NCI-H1105 treated with DMSO at 0.1 percent for 48 hours (cell line): ENCODE results near the gene ABL1.

Experiments used
- DNase-seq: peaks from one replicate; lab custom pipeline; 2025; lab: John Stamatoyannopoulos, UW

The ABL1 gene

GRCh38 chr9:130890870-130891687 lies 56.0 kb downstream of the ABL1 start:
- DNase-seq = no peak

- no peak for DNase-seq
Measured at GRCh38 chr9:130891688-130892476, 56.8 kb downstream of the ABL1 start.

DNA sequence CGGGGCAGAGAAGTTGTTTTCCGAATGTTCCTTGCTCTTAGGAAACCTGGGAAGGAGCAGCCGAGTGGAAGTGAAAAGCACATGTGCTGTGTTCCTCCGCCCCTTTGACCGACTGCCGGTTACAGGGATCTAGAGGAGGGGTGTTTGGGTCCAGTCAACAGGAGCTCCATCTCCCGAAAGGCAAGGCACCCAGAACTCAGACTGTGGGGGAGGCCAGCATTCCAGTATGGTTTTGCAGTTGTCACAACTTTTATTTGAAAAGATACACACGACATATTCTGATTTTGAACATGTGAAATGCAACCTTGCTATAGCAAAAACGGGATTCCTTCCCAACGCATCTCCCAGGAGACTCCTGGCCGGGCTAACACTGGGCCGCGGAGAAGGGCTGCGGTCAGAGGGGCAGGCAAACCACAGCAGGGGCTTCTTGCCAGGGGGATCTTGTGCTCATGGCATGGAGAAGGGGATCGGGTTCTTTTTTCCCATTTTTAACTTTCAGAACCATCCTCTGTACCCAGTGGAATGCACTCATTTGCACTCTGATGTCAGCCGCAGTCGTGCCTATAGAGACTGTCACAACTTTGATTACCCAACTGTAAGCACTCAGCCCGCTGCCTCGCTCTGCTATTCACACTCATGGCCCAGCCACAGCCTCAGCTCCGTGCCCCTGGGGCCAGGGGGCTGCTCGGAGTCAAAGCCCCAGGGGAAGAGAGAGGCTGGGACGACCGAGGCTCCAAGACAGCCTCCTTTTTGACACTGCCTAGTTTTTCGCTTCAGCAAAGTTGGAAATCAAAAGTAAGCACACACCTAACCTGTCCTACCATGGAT lies 57.6 kb downstream of the ABL1 start:
- no peak for DNase-seq

DNA sequence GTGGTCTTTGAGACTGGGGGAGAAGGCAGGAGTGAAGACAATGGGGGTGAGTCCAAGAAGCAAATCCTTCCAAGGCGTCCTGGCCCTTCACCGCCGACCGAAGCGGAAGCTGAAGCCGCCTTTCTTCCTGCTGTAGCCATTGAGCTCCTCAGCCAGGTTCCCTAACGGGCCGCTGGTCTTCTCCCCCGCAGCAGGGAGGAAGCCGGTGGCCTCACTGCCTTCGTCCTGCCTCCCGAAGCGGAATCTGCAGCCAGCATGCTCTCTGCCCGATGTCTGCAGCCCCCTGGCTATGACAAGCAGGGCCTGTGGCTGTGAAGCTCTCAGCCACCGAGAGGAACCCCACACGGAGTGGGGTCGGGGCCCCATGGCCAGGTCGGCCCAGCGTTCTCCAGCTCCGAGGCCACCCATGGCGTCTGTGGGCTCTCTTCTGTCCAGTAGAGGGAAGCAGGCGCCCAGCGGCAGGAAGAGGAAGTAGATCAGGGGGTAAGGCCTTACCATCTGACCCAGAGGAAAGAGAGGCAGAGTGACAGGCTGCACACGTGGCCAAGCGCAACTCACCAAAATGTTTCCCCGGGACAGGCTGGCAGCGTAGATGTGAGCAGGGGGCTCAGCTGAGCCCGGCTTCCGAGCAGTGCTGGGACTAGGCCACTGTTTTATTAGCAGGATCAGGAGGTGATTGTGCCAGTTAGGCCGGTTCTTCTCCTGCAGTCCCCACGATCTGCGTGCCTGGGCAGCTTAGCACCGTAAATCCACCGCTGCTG lies 58.5 kb downstream of the ABL1 start:
- no peak for DNase-seq

- no peak for DNase-seq
Measured at GRCh38 chr9:130894546-130894945, 59.5 kb downstream of the ABL1 start.

DNA sequence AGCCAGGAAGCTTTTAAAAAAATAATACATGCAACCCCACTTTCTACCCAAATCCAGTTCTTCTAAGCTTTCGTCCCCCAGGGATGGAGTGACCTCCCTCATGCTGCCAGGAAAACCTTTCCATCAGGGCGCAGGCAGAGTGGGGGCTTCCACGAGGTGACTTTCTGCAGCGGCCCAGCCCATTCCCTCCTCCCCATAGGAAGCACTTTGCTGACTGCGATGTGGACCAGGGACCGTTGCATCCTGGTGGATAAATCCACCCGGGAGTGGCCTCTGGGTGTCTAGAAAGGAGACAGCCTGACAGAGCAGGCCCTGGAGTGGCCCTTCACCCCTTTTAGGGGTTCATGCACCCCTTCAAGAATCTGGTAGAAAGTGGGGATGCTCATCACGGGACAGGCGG lies 60.0 kb downstream of the ABL1 start:
- DNase-seq = no peak

GRCh38 chr9:130895481-130896232 lies 60.6 kb downstream of the ABL1 start:
- no peak for DNase-seq

DNA sequence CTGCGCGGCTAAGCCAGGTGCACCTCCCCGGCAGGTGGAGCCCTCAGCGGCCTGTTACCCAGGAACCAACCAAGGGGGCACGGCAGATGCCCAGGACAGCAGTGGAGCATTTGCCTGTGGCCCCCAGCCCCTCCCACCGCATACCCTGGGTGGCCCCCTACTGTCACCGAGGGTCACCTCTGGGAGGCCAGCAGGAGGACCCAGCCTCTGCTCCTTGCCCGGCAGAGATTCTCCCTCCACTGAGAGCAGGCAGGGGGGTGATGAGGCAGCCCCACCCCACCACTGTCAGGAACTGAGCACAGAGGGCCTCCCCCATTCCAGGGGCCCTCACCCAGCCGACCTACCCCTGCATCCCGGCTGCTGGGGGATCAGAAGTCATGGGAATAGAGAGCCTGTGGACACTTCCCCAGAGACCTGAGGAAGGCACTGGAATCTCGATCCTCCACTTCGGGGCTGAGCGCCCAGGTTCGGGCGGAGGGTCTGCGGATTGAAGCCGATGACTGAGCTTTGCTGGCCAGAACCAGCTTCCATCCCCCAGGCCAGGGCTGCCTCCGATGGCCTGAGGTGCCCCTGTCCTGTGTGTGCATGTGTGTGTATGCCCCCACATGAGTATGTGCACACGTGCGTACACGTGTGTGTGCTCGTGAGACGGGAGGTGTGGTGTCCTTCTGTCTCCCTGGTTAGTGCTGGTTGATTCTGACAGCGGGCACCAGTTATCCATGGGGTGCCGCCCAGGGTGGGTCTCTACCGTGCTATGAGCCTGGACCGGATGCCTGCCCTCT lies 61.4 kb downstream of the ABL1 start, which contains the start of gene QRFP:
QRFP (minus strand) TSS at position 580 of the 782 bp plus-strand sequence. CDS start 2,974 bp downstream, outside the sequence.
- DNase-seq = no peak

DNA sequence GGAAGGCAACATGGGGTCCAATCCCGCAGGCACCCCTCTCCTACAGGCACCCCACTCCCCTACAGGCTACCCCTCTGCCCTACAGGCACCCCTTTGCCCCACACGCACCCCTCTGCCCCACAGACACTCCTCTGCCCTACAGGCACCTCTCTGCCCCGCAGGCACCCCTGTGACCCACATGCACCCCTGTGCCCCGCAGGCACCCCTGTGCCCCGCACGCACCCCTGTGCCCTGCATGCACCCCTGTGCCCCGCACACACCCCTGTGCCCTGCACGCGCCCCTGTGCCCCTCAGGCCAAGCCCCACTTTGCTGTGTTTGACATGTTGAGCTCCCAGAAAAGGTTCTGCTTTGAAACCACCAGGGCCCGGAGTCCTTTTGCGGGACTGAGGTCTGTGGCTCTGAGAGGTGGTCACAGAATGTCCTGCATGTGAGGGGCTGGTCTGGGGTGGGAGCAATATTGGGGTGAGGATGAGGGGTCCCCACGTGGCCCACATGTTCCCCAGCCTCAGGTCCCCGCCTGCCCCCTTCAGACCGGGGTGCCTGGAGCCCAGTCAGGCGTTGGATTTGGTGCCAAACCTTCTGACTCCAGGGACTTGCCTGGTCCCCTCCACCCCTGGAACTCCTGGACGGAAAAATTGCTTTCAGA lies 62.2 kb downstream of the ABL1 start:
- DNase-seq = no peak

GRCh38 chr9:130897848-130898551 lies 62.9 kb downstream of the ABL1 start:
- DNase-seq = no peak

DNA sequence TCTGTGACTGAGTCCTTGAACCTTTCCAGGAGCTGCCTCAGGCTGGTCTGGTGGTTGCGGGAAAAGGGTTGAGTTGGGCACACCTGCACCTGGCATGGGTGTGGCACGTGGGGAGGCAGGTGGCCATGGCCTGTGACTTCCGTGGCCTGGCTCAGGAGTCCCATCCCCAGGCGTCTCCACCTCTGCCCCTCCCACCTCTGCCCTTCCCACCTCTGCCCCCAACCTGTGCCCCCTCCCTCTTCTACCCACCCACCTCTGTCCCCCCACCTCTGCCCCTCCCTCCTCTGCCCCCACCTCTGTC lies 63.4 kb downstream of the ABL1 start:
- no peak for DNase-seq

DNA sequence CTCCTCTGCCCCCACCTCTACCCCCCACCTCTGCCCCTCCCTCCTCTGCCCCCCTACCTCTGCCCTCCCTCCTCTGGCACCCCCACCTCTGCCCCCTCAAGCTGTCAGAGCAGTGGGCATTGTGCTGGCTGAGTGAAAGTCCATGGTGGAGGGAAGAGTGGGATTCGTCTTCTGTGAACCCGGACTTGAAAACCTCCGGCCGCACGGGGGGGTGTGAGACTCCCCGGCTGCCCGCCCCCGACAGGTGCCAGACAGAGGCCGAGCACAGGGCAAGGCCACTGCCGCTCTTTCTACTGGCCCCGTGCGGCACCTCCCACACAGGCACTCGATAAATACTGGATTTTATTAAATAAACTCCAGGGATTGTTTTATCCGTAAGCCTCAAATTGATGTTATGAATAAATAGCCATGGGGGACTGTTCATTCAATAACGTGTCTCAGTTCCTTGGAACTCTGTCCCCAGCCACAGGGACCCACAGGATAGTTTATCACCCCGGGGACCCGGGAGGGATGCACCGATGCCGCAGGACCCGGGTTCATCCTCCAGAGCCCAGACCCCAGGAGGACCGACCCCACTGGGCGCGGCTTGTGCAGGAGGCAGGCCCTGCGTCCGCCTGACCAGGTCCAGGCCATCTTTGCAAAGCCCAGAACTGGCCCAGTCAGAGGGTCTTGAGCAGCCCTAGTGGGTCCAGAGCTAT lies 64.1 kb downstream of the ABL1 start:
- no peak for DNase-seq

- no peak for DNase-seq
Measured at GRCh38 chr9:130900701-130901497, 65.8 kb downstream of the ABL1 start.

GRCh38 chr9:130901498-130902203 lies 66.6 kb downstream of the ABL1 start:
- no peak for DNase-seq

DNA sequence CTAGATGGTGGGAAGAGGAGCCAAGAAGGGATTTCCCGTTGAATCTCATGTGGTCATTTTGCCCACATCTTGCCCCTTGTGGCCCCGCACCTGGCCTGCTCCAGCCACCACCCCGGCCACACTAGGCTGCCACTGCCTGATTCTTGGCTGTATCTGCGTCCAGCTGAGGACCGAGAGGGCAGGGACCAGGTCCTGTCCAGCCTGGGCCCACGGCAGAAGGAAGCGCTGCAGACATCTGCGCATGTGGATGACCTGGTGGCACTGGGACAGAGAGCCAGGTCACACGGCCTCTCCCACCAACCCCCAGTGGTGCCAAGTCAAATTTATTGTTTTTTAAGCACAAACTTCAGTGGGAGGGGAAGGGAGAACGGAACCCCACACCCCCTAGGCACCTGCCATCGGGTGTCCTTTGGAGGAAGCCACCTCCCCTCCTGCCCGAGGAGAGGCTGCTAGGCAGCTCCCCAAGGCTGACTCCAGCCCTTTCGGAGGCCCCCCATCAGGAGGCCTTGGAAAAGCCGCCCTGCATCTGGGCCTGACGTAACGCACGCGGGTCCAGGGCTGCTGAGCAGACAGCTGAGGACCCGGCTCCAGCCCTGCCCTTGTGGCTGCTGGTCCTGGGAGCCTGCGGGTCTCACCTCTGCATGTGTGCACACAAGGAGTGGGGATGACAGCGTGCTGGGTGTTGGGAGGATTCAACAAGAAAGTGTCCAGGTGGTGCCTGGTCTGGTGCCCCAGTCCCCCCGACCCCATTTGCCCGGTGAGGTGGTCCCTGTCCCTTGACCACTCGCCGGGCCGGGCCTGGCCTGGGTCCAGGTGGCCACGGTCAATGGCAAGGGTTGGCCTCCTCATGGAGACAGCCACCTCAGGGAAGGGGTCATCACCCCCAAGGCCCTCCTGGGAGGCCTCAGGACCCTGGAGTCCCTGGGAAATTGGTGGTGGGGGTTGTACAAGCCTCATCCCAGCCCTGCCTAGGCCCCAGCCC lies 67.4 kb downstream of the ABL1 start:
- DNase-seq = no peak
